Pancreas (tissue), 10 donors: Measurements from ENCODE around the gene FRRS1. TPM values are rescaled to one million over a fixed set of nuclear protein-coding genes. Genes with fewer than 3 reads are reported as not detected.

ENCODE experiments used
- ATAC-seq, 4 donors: fragments of 200-7000 bp; cut with Tn5 transposase; one replicate each; pipeline versions ENCODE4 v1.8.0 to v1.9.1; 2020; ENCODE audit warnings: mild to moderate bottlenecking in 4 of 4, moderate library complexity in 4 of 4
- DNase-seq, 6 donors: peaks; one replicate each; pipeline ENCODE4 v3.0.0-alpha.2; 2020
- FAIRE-seq: peaks from 2 replicates; lab custom pipeline; 2012; peaks lifted over from hg19 to GRCh38; lab: Jason Lieb, UNC
- H3K27ac ChIP-seq, 4 donors: fragments of 200-600 bp; sonication (generic); 1 replicate in 3 of 4; 2 replicates in 1 of 4; pipeline versions ENCODE4 v1.5.0 to v1.8.0; 2020
- H3K27me3 ChIP-seq, 4 donors: fragments of 200-600 bp; one replicate each; pipeline ENCODE4 v1.8.0; 2021
- H3K36me3 ChIP-seq, 3 donors: fragments of 200-600 bp; sonication (generic) in 1 of 3; one replicate each; pipeline versions ENCODE4 v1.5.0 to v1.8.0; 2020 to 2021
- H3K4me1 ChIP-seq, 3 donors: fragments of 200-600 bp; one replicate each; pipeline ENCODE4 v1.8.0; 2021
- H3K4me3 ChIP-seq, 4 donors: fragments of 200-600 bp; sonication (generic) in 2 of 4; one replicate each; pipeline versions ENCODE4 v1.5.0 to v1.8.0; 2020 to 2021
- H3K9me3 ChIP-seq, 4 donors: fragments of 200-600 bp; one replicate each; pipeline ENCODE4 v1.8.0; 2021
- WGBS, 2 donors: extraction: QIAGEN DNeasy Blood & Tissue Kit; methylation state at CpG; one replicate each; pipeline ENCODE4 v1.1.7; 2013; 5-methylcytosine and 5-hydroxymethylcytosine counted together
- intact Hi-C, 3 donors: fragments of 100-400 bp; cut with DNase I; formaldehyde crosslinking; loops; one replicate each; pipeline versions ENCODE4 v1.11.1 to v1.14.2; 2022
- polyA plus RNA-seq, 2 donors: library from polyadenylated mRNA; stranded (reverse); fragments of 200-250 nt; gene quantifications; one replicate each; pipeline ENCODE4 v1.2.3, GENCODE V29; 2013
- total RNA-seq, 6 donors: library from RNA; stranded (reverse); fragmentation: NEBNext Ultra II Directional in 4 of 6; extraction: Animal tissue kit (Norgen Biotek cat#: 25700) in 4 of 6; gene quantifications; one replicate each; pipeline versions ENCODE4 v1.2.1 to v1.2.4, GENCODE V29; 2021 to 2023
- TF ChIP-seq, protein P1 (sequence below), 4 donors: fragments of 200-600 bp; sonication (generic) in 3 of 4; IDR thresholded peaks; one replicate each; pipeline versions ENCODE4 v1.5.0 to v1.8.0; 2021; ENCODE audit warnings: antibody characterized with exemption in 4 of 4
- donor health status: healthy with polysubstance abuse.
- donor health status: DM: no; HTN: no; CAD: no; lungs with moderate emphysema.
- donor health status: DM: no; HTN: no; CAD: no.
- donor health status: control.
- donor health status: control.
- donor health status: Bipolar disorder and iron deficiency.
- donor health status: DM: yes; HTN: yes; CAD: no.
- donor health status: DM: no; HTN: no; CAD: no.
- donor health status: DM: no; HTN: no; CAD: no.
- donor health status: DM: yes; HTN: yes; CAD: no.

The FRRS1 gene, protein sequence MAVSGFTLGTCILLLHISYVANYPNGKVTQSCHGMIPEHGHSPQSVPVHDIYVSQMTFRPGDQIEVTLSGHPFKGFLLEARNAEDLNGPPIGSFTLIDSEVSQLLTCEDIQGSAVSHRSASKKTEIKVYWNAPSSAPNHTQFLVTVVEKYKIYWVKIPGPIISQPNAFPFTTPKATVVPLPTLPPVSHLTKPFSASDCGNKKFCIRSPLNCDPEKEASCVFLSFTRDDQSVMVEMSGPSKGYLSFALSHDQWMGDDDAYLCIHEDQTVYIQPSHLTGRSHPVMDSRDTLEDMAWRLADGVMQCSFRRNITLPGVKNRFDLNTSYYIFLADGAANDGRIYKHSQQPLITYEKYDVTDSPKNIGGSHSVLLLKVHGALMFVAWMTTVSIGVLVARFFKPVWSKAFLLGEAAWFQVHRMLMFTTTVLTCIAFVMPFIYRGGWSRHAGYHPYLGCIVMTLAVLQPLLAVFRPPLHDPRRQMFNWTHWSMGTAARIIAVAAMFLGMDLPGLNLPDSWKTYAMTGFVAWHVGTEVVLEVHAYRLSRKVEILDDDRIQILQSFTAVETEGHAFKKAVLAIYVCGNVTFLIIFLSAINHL
- total RNA-seq (1 to 10 TPM in 5 of 6 donors, under 1 TPM in 1; 0.79 to 7.3 (median 2.4) TPM), polyA plus RNA-seq (under 1 TPM; 0.34 to 0.38 TPM)

DNA sequence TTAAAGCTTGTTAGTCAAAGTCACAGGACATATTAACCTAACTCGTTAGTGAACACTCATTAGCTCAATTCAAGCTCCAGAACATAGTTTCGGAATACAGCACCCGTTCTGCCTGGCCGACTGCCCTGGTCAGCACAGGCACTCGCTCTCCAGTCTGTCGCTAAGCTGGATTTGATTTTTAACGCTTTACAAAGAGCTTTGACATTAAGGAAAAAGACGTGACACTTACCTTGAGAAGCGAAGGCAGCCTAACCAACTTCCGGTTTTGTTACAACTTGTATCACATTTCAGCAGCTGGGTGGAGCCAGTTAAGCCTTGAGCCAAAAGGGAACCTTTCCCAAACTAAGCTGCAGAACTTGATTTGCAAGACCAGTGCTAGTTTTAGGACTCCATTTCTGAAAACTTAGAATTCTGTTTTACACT, at the start of gene FRRS1:
Gene FRRS1, minus strand, starts transcription at position 258 of the 423 bp plus-strand sequence. CDS start 17,867 bp downstream, outside the sequence.
- peak within 1 kb of the TSS; percentile 43 to 94 (median 80) for H3K27ac ChIP-seq
- TF ChIP-seq, protein P1, sequence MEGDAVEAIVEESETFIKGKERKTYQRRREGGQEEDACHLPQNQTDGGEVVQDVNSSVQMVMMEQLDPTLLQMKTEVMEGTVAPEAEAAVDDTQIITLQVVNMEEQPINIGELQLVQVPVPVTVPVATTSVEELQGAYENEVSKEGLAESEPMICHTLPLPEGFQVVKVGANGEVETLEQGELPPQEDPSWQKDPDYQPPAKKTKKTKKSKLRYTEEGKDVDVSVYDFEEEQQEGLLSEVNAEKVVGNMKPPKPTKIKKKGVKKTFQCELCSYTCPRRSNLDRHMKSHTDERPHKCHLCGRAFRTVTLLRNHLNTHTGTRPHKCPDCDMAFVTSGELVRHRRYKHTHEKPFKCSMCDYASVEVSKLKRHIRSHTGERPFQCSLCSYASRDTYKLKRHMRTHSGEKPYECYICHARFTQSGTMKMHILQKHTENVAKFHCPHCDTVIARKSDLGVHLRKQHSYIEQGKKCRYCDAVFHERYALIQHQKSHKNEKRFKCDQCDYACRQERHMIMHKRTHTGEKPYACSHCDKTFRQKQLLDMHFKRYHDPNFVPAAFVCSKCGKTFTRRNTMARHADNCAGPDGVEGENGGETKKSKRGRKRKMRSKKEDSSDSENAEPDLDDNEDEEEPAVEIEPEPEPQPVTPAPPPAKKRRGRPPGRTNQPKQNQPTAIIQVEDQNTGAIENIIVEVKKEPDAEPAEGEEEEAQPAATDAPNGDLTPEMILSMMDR (IDR thresholded peaks at IDR 0.05): no peak
- peak; percentile 17 for FAIRE-seq
- no peaks in the 10 kb centered on the region for H3K27me3 ChIP-seq
- peak within 1 kb of the TSS; percentile 9 to 50 (median 34) for H3K4me3 ChIP-seq
- no peaks in the 10 kb centered on the region for H3K36me3 ChIP-seq
- intact Hi-C loops: no loop called here
- no peaks in the 10 kb centered on the region for H3K9me3 ChIP-seq
- WGBS, 2 donors: 0 to 1% methylated on average over 10 of the region's 10 CpGs
- peak; percentile 95 to 98 (median 96) for ATAC-seq
- peaks cover 0 to 14% (median 7%) of the 10 kb centered on the region in 3 donors for H3K4me1 ChIP-seq
- peak in 5 of 6 donors; percentile 48 to 82 (median 80) for DNase-seq

DNA sequence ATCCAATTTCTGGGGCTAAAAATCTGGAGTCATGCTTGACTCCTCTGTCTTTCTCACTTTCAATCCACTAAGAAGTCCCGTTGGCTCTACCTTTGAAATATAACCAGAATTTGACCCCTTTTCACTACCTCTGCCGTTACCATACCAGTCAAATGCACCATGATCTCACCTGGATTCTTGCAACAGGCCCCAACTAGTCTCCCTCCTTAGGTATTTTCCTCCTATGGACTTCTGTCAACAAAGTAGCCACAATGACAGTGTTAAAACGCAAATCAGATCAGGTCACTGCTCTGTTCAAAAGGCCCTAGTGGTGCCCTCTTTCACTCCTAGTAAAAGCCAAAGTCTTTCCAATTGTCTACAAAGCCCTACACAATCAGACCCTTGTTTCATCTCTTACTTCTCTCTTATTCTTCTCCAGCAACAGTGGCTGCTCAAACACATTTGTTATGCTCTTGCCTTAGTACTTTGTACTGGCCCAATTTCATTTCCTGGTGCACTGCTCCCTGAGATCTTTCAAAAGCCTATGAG, 48.0 kb upstream of the FRRS1 start:
- H3K36me3 ChIP-seq: no peaks in the 10 kb centered on the region
- 71 to 80% methylated on average over 3 of the region's 3 CpGs for WGBS, 2 donors
- no peak for DNase-seq
- no peak for FAIRE-seq
- no peak overlapping the region for H3K27ac ChIP-seq
- H3K4me3 ChIP-seq: no peak overlapping the region
- no peak for ATAC-seq
- H3K4me1 ChIP-seq: no peaks in the 10 kb centered on the region
- intact Hi-C loops: no loop called here
- H3K9me3 ChIP-seq: no peaks in the 10 kb centered on the region
- H3K27me3 ChIP-seq: peaks cover 0 to 3% (median 0%) of the 10 kb centered on the region in 4 donors
- TF ChIP-seq, protein P1 (IDR thresholded peaks at IDR 0.05): no peak

DNA sequence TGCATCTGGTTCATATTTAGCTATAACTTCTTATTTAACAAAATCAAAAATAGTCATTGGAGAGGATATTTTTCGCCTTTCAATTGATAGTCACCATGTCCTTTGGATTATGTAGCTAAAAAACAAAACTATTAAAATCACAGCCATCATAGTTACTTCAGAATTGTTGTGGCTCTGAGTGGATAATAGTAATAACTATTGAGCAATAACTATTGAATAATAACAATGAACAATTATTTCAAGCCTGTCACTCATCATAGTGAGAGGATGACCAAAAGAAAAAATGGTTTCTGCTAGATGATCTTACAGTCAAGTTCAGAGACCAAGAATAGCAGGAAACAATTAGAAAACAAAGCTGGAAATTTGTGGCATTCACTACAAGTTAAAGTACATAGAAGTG, 45.3 kb upstream of the FRRS1 start:
- intact Hi-C loops: no loop called here
- no peak for DNase-seq

DNA sequence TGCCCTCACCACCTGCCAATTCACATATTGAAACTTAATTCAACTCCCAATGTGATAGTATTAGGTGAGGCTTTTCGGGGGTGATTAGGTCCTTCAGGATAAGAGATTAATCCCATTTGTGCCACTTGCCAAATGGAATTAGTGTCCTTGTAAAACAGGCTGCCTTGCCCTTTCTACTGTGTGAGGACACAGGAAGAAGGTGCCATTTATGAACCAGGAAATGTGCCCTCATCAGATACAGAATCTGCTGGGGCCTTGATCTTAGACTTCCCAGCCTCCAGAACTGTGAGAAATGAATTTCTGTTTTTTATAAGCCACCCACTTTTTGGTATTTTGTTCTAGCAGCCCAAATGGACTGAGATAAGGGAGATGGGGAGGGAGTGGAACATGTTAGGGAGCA, 44.6 kb upstream of the FRRS1 start:
- ATAC-seq (no peak), DNase-seq (no peak), FAIRE-seq (no peak)
- H3K36me3 ChIP-seq: no peaks in the 10 kb centered on the region
- H3K9me3 ChIP-seq: no peaks in the 10 kb centered on the region
- H3K4me3 ChIP-seq: no peak overlapping the region
- TF ChIP-seq, protein P1 (IDR thresholded peaks at IDR 0.05): no peak
- no peaks in the 10 kb centered on the region for H3K4me1 ChIP-seq
- peaks cover 0 to 3% (median 0%) of the 10 kb centered on the region in 4 donors for H3K27me3 ChIP-seq
- H3K27ac ChIP-seq: no peak overlapping the region
- WGBS, 2 donors: 39 to 61% methylated on average over 1 of the region's 1 CpG
- intact Hi-C loops: no loop called here

More for the DNA sequence above, 45.3 kb upstream of the FRRS1 start:
- Histone ChIP-seq H3K4me3 (no peak overlapping the region), H3K4me1 (no peaks in the 10 kb centered on the region), H3K36me3 (no peaks in the 10 kb centered on the region), H3K27ac (no peak overlapping the region), H3K27me3 (peaks cover 0 to 3% (median 0%) of the 10 kb centered on the region in 4 donors), H3K9me3 (no peaks in the 10 kb centered on the region)
- WGBS, 2 donors: 94 to 95% methylated on average over 1 of the region's 1 CpG
- TF ChIP-seq, protein P1 (IDR thresholded peaks at IDR 0.05): no peak
- ATAC-seq (no peak), FAIRE-seq (no peak)
